NT2/D1 (cell line): Measurements from ENCODE around the gene MBOAT2.

Source experiments
- DNase-seq: peaks from one replicate; pipeline ENCODE4 v3.0.0-alpha.2; 2011; ENCODE audit warnings: low read depth, low spot score
- H3K27me3 ChIP-seq: 2 replicates; pipeline ENCODE4 v1.6.0; 2011; ENCODE audit warnings: mild to moderate bottlenecking; ENCODE audit not compliant: insufficient read length, insufficient read depth
- H3K36me3 ChIP-seq: 2 replicates; pipeline ENCODE4 v1.6.1; 2011; ENCODE audit warnings: mild to moderate bottlenecking, low read length, mixed read lengths; ENCODE audit not compliant: insufficient read depth, insufficient read length
- H3K4me1 ChIP-seq: 2 replicates; pipeline ENCODE4 v1.5.1; 2011; ENCODE audit not compliant: insufficient read depth, insufficient read length
- H3K4me3 ChIP-seq: 2 replicates; pipeline ENCODE4 v1.5.1; 2011; ENCODE audit warnings: low read depth; ENCODE audit not compliant: insufficient read length
- H3K9ac ChIP-seq: 2 replicates; pipeline ENCODE4 v1.6.0; 2011; ENCODE audit warnings: low read depth; ENCODE audit not compliant: insufficient read length
- H3K9me3 ChIP-seq: 2 replicates; pipeline ENCODE4 v1.5.1; 2011; ENCODE audit warnings: mild to moderate bottlenecking, low read length; ENCODE audit not compliant: insufficient read depth
- SUZ12 ChIP-seq: IDR thresholded peaks from 2 replicates; pipeline ENCODE4 v1.6.1; 2011; ENCODE audit not compliant: insufficient read length, insufficient read depth; ENCODE audit errors: extremely low read depth
- YY1 ChIP-seq: IDR thresholded peaks from 2 replicates; pipeline ENCODE4 v1.6.1; 2011; ENCODE audit not compliant: insufficient read length, insufficient read depth
- ZNF274 ChIP-seq: IDR thresholded peaks from 2 replicates; pipeline ENCODE4 v1.6.1; 2011; ENCODE audit warnings: mild to moderate bottlenecking, low read depth, low read length

The MBOAT2 gene

GRCh38 chr2:8863331-8863953 is 140.0 kb downstream of the MBOAT2 start:
- Histone ChIP-seq H3K9ac (no peak overlapping the region), H3K4me3 (no peak overlapping the region), H3K9me3 (no peaks in the 10 kb centered on the region), H3K27me3 (no peaks in the 10 kb centered on the region), H3K36me3 (peaks cover 9% of the 10 kb centered on the region), H3K4me1 (no peaks in the 10 kb centered on the region)
- no peak for DNase-seq
- no peak for TF ChIP-seq SUZ12
- TF ChIP-seq YY1: no peak
- no peak for TF ChIP-seq ZNF274

- Histone ChIP-seq H3K4me1 (no peaks in the 10 kb centered on the region), H3K4me3 (no peak overlapping the region), H3K36me3 (peaks cover 11% of the 10 kb centered on the region), H3K27me3 (no peaks in the 10 kb centered on the region), H3K9ac (no peak overlapping the region), H3K9me3 (no peaks in the 10 kb centered on the region)
- DNase-seq: no peak
- TF ChIP-seq ZNF274 (no peak), SUZ12 (no peak), YY1 (no peak)
These were observed 141.3 kb downstream of the MBOAT2 start for GRCh38 chr2:8862230-8862629.

- DNase-seq: no peak
- H3K27me3 ChIP-seq: no peaks in the 10 kb centered on the region
- no peak for TF ChIP-seq YY1
- no peak for TF ChIP-seq SUZ12
- TF ChIP-seq ZNF274: no peak
- H3K4me1 ChIP-seq: no peaks in the 10 kb centered on the region
- peaks cover 11% of the 10 kb centered on the region for H3K36me3 ChIP-seq
- no peak overlapping the region for H3K4me3 ChIP-seq
- H3K9me3 ChIP-seq: no peaks in the 10 kb centered on the region
- no peak overlapping the region for H3K9ac ChIP-seq
These were observed 141.7 kb downstream of the MBOAT2 start for GRCh38 chr2:8861797-8862196.

- Histone ChIP-seq H3K36me3 (peaks cover 11% of the 10 kb centered on the region), H3K4me1 (no peaks in the 10 kb centered on the region), H3K4me3 (no peak overlapping the region), H3K9ac (no peak overlapping the region), H3K9me3 (no peaks in the 10 kb centered on the region), H3K27me3 (no peaks in the 10 kb centered on the region)
- TF ChIP-seq SUZ12: no peak
- no peak for TF ChIP-seq ZNF274
- no peak for TF ChIP-seq YY1
- no peak for DNase-seq
These were observed 143.2 kb downstream of the MBOAT2 start for GRCh38 chr2:8860239-8860638.

- H3K4me1 ChIP-seq: no peaks in the 10 kb centered on the region
- no peak overlapping the region for H3K4me3 ChIP-seq
- TF ChIP-seq SUZ12 (no peak), YY1 (no peak), ZNF274 (no peak)
- H3K27me3 ChIP-seq: no peaks in the 10 kb centered on the region
- H3K36me3 ChIP-seq: peaks cover 8% of the 10 kb centered on the region
- H3K9me3 ChIP-seq: no peaks in the 10 kb centered on the region
- no peak overlapping the region for H3K9ac ChIP-seq
- no peak for DNase-seq
These were observed 144.6 kb downstream of the MBOAT2 start for GRCh38 chr2:8858910-8859309.

GRCh38 chr2:8858264-8858663 is 145.2 kb downstream of the MBOAT2 start:
- Histone ChIP-seq H3K27me3 (no peaks in the 10 kb centered on the region), H3K4me1 (no peaks in the 10 kb centered on the region), H3K4me3 (no peak overlapping the region), H3K9me3 (no peaks in the 10 kb centered on the region), H3K9ac (no peak overlapping the region), H3K36me3 (peaks cover 7% of the 10 kb centered on the region)
- no peak for DNase-seq
- TF ChIP-seq SUZ12 (no peak), ZNF274 (no peak), YY1 (no peak)

GRCh38 chr2:8857709-8858108 is 145.8 kb downstream of the MBOAT2 start:
- Histone ChIP-seq H3K27me3 (no peaks in the 10 kb centered on the region), H3K36me3 (peaks cover 6% of the 10 kb centered on the region), H3K4me3 (no peak overlapping the region), H3K9ac (no peak overlapping the region), H3K4me1 (no peaks in the 10 kb centered on the region), H3K9me3 (no peaks in the 10 kb centered on the region)
- DNase-seq: no peak
- TF ChIP-seq SUZ12: no peak
- TF ChIP-seq ZNF274: no peak
- no peak for TF ChIP-seq YY1

- no peaks in the 10 kb centered on the region for H3K9me3 ChIP-seq
- peaks cover 3% of the 10 kb centered on the region for H3K36me3 ChIP-seq
- TF ChIP-seq ZNF274 (no peak), SUZ12 (no peak), YY1 (no peak)
- DNase-seq: no peak
- no peak overlapping the region for H3K9ac ChIP-seq
- H3K4me3 ChIP-seq: no peak overlapping the region
- no peaks in the 10 kb centered on the region for H3K4me1 ChIP-seq
- H3K27me3 ChIP-seq: no peaks in the 10 kb centered on the region
These were observed 147.3 kb downstream of the MBOAT2 start for GRCh38 chr2:8856176-8856575.
